ENCODE results near the gene ARL3. TPM values are rescaled to one million over a fixed set of nuclear protein-coding genes. Genes with fewer than 3 reads are reported as not detected.

The ARL3 gene
- total RNA-seq, 4 donors from 2014 or later = 7.1 to 9.8 (median 9.1) TPM

DNA sequence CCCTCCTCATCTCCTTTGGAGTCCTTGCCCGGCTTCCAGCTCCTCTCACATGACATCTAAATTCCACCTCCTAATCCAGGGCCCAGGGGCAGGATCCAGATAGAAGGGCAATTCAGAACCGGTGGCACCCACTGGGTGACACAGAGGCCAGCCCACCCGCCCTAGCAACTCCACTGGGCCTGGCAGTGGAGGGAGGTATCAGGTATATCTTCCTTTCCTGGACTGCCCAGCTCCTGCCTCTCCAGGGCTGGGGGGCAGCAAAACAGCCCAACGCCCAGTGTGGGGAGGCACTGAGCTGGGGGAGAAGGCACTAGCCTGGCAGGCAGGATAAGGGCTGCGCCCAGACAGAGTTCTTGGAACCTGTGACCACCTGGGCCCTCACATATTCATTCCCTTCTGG lies 80.3 kb downstream of the ARL3 start:
- peaks cover 0 to 59% (median 30%) of the 10 kb centered on the region in 3 donors for H3K4me1 ChIP-seq
- ATAC-seq = no peak

DNA sequence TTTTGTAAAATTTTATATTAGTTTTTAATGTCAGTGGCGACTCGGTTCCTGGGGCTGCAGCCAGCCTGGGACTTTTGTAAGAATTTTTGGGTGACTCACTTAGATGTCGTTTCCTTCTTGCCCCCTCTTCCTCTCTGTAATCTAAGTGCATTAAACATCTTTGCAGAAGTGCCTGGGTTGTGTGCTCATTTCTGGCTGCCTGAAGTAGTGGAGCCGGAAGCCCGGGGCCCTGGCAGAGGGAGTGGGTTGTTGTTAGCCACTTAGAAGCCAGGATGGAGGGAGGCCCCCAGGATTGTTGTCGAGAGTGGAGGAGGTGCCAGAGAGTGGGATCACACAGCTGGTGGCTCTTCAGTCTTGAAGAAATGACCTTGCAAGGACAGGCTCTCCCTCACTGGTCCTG lies 80.9 kb downstream of the ARL3 start:
- no peaks in the 10 kb centered on the region for H3K9me3 ChIP-seq
- H3K4me1 ChIP-seq = peaks cover 0 to 64% (median 33%) of the 10 kb centered on the region in 3 donors
- H3K27ac ChIP-seq = peak overlapping the region in 3 of 4 donors; percentile 51 to 71 (median 57)
- ATAC-seq = peak; percentile 23
- peaks cover 0 to 28% of the 10 kb centered on the region in 2 donors for H3K36me3 ChIP-seq
- H3K27me3 ChIP-seq = no peaks in the 10 kb centered on the region
- H3K4me3 ChIP-seq = no peak overlapping the region
- WGBS, 2 donors (ENCODE audit: low coverage in 1 of 2) = 0 to 7% methylated on average over 3 to 6 of the region's 6 CpGs
- no peak for TF ChIP-seq POLR2A (IDR thresholded peaks at IDR 0.05)
- no peak for TF ChIP-seq EP300 (IDR thresholded peaks at IDR 0.05)
- no peak for TF ChIP-seq CTCF (IDR thresholded peaks at IDR 0.05)
- TF ChIP-seq POLR2AphosphoS5 (IDR thresholded peaks at IDR 0.05) = no peak

More for the DNA sequence above, 80.3 kb downstream of the ARL3 start:
- TF ChIP-seq EP300 (IDR thresholded peaks at IDR 0.05) (no peak), CTCF (IDR thresholded peaks at IDR 0.05) (no peak), POLR2A (IDR thresholded peaks at IDR 0.05) (no peak), POLR2AphosphoS5 (IDR thresholded peaks at IDR 0.05) (no peak)
- H3K4me3 ChIP-seq = no peak overlapping the region
- no CpG with 5 or more reads among the region's 5 CpGs for WGBS, 2 donors (ENCODE audit: low coverage in 1 of 2)
- no peaks in the 10 kb centered on the region for H3K9me3 ChIP-seq
- peaks cover 0 to 28% of the 10 kb centered on the region in 2 donors for H3K36me3 ChIP-seq
- H3K27me3 ChIP-seq = no peaks in the 10 kb centered on the region
- peak overlapping the region in 3 of 4 donors; percentile 51 to 71 (median 57) for H3K27ac ChIP-seq

GRCh38 chr10:102632394-102633111 lies 81.6 kb downstream of the ARL3 start:
- 0% methylated on average over 2 of the region's 5 CpGs; no CpG with 5 or more reads in 1 of the 2 donors for WGBS, 2 donors (ENCODE audit: low coverage in 1 of 2)
- Histone ChIP-seq H3K9me3 (no peaks in the 10 kb centered on the region), H3K27ac (peak overlapping the region in 3 of 4 donors; percentile 20 to 57 (median 51)), H3K4me1 (peaks cover 0 to 71% (median 40%) of the 10 kb centered on the region in 3 donors), H3K4me3 (no peak overlapping the region), H3K27me3 (no peaks in the 10 kb centered on the region), H3K36me3 (peaks cover 0 to 28% of the 10 kb centered on the region in 2 donors)
- TF ChIP-seq POLR2A (IDR thresholded peaks at IDR 0.05) (no peak), POLR2AphosphoS5 (IDR thresholded peaks at IDR 0.05) (no peak), CTCF (IDR thresholded peaks at IDR 0.05) (no peak), EP300 (IDR thresholded peaks at IDR 0.05) (no peak)
- ATAC-seq = no peak

- peaks cover 0 to 79% (median 48%) of the 10 kb centered on the region in 3 donors for H3K4me1 ChIP-seq
- H3K9me3 ChIP-seq = no peaks in the 10 kb centered on the region
- H3K27me3 ChIP-seq = no peaks in the 10 kb centered on the region
- peak overlapping the region in 2 of 4 donors; percentile 51 to 57 for H3K27ac ChIP-seq
- TF ChIP-seq POLR2A (IDR thresholded peaks at IDR 0.05) (no peak), EP300 (IDR thresholded peaks at IDR 0.05) (no peak), CTCF (IDR thresholded peaks at IDR 0.05) (no peak), POLR2AphosphoS5 (IDR thresholded peaks at IDR 0.05) (no peak)
- no CpG with 5 or more reads among the region's 10 CpGs for WGBS, 2 donors (ENCODE audit: low coverage in 1 of 2)
- H3K36me3 ChIP-seq = peaks cover 0 to 28% of the 10 kb centered on the region in 2 donors
- H3K4me3 ChIP-seq = no peak overlapping the region
- no peak for ATAC-seq
Measured at GRCh38 chr10:102631525-102632393, 82.4 kb downstream of the ARL3 start.

All from gastroesophageal sphincter (tissue), 4 donors.